Non-pigmented ciliary epithelial cell (primary cell): ENCODE results near the gene DACH1.

Experiments
- DNase-seq: peaks from one replicate; pipeline ENCODE4 v3.0.0-alpha.2; 2010; ENCODE audit warnings: low read depth

Gene DACH1

DNA sequence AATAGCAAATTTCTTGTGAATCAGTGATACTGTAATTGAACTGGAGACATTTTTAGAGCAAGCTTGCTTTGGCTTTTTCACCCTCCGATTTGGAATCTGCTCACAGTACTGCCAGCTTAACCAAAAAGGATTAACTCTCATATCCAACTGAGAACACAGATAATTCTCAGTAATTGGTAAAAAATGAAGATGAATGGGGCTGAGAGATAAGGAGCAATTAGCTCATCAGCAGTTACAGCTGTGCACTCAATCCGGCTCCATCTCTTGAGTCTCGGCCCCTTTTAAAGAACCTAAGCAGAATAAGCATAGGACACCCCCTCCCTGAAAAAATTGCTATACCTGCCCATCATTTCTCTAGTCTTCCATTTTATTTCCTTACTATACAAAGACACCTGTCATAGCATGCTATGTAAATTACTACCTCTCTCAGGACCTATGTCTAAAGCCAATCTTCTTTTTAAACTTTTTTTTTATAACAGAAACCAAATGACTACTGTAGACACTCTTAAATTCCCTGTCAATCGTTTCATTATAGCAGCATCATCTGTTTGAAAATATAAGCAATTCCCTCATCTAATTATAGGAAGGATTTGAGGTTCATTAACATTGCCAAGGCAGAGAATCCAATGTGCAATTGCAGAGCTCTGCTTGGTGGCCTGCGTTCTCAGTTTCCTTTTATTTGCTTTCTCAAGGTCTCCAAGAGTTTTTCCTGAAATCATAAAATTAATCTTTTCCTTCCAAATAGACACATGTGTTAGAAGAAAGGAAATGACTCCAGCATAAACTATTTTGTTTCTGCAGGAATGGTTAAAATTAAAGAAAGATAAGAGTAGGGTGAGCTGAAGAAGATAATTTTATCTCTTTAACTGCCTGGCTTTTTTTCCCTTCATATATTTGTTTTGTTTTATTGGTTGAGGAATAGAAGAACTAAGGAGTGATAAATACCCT, 242.1 kb downstream of the DACH1 start:
- DNase-seq, result no peak

DNA sequence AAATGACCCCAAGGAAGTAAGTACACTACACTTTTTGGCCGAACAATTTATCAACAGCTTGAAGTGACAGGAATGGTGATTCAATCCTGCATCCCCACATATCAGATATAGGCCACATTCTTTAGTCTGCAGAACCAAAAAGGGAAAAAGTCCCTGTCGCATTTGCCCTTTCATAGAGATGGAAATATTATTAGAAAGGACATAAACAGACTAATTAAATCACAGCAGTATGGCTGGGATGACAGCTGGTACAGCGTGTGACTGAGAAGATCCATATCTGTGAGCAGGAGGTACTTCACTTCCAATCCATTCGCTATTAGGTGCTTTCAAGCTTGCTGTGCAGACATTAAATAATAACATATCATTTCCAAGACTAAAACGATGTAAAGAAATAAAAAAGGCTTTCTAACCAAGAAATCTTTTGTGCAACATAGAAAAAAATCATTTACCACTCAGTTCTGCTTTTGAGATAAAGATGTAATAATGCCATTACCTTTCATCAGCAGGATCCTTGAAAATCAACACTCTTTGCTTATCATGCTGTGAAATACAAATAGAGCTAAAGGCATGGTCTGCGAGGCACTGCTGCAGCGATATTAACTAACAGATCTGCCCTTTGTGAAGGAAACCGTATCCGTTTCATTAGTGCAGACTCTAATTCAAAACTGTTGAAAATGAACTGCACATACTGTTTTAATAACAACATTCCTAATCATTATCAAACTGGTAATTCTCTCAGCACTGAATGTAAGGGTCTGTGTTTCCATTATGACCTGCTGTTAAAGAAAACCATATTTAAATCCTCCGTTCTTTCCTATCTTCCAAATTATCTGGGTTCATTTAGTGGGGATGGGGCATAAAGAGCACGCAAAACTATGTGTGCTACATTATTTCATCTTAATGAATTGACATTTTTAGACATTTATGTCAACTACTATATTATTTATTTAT, 245.6 kb downstream of the DACH1 start:
- no peak for DNase-seq

- DNase-seq, result no peak
These were observed 247.9 kb downstream of the DACH1 start for GRCh38 chr13:71619096-71619495.

DNA sequence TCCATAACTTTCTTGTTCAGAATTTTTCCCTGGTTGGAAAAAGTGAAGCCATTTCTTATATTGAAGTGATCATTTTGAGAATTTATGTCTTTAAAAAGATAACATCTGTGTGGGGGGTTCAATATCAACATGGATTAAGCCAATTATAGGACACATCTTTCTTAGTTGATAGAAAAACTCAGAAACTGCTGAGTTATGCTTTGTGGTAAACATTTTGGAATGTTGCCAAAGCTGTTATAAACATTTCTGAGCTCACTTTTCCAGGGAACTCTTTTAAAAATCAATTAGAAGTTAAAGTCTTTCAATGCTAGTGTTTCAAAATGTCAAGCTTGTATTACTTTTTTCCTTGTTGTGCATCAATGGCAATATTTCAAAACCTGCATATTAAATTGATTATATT, 248.8 kb downstream of the DACH1 start:
- no peak for DNase-seq

DNA sequence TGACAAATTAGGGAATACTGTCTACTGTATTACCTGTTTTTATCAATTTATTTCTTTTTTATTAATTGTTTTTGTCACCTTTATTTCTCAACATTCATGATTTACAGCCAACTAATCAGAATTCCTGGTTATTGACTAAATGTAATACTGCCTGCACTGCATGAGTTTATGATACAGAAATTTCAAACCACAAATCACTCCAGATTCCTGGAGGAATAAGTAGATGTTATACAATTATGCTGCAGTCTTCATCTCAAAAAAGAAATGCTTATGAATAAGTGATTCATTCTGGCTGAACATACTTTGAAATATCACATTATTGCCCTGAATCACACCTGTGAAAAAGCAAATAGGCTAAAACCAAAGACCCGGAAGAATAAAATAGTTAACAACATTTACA, 249.7 kb downstream of the DACH1 start:
- DNase-seq, result no peak

GRCh38 chr13:71613066-71613745, 253.8 kb downstream of the DACH1 start:
- no peak for DNase-seq

DNA sequence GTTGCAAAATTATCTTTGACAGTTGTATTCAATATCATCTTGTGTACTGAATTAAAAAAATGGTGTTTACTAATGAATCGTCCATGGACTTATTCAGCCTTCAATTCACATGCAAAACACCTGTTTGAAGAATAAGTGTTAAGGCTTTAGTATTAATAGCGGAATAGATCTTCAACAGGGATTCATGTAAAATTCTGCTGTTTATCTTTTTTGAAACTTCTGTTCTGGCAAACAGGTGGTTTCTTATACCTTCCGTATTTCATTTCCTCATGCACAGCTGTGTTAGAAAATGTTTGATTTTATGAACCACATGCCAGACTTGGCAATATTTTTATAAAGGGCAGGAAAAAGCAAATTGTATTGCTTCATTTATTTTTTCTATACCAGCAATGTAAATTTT, 255.7 kb downstream of the DACH1 start:
- no peak for DNase-seq

GRCh38 chr13:71610876-71611275, 256.1 kb downstream of the DACH1 start:
- DNase-seq, result no peak

GRCh38 chr13:71609271-71609670, 257.7 kb downstream of the DACH1 start:
- DNase-seq, result no peak

GRCh38 chr13:71607575-71607974, 259.4 kb downstream of the DACH1 start:
- DNase-seq, result no peak

DNA sequence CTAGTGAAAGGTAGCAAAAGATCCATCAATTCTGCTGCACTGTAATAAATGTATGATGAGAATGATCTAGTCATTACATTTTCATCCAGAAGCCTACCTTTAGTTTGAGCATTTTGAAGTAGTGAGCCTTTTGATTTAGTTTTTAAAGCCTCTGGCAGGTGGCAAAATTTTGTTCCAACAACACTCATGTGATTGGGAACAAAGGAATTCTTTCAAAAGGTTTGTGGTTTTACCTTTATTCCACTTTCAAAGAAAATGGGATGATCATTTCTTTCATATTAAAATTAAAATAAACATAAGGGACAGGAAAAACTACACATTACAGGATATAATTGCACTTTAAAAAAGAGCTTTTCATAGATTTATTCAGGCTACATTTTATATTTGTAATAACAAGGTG, 260.2 kb downstream of the DACH1 start:
- DNase-seq, result no peak

DNA sequence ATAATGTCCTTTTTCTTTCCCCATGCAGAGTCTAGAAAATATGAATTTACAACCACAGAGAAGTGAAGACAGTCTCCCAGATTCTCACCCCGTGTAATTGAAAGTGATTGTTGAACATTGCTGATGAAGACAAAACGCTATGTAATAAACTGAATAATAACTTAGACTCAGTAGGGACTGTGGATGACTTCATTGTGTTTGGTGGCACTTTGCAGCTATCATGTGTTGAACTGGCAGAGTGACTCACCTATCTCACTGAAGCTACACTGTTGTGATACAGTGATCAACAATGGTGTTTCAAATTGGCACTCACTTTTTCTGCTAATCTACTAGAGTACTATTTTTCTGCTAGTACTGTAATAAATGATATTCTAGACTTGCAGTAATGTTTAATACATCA, 261.3 kb downstream of the DACH1 start:
- DNase-seq, result no peak

GRCh38 chr13:71603255-71603654, 263.7 kb downstream of the DACH1 start:
- DNase-seq, result no peak

DNA sequence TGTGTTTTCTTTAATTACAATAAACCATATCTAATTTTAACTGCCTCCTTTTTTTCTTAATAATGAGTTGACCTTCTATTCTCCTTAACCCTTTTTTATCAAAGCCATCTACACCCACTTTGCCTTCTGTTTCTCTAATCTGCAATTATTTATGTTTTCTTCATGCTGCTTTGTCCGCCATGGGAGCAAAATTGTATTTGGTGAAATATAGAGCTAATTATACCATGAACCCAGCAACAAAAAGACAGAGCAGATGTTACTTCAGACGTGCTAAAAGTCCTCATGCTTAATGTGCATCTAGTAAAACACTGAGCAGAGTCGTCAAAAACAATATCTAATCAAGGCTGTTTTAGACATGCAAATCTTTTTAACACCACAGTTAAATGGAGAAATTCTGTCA, 264.7 kb downstream of the DACH1 start:
- no peak for DNase-seq

DNA sequence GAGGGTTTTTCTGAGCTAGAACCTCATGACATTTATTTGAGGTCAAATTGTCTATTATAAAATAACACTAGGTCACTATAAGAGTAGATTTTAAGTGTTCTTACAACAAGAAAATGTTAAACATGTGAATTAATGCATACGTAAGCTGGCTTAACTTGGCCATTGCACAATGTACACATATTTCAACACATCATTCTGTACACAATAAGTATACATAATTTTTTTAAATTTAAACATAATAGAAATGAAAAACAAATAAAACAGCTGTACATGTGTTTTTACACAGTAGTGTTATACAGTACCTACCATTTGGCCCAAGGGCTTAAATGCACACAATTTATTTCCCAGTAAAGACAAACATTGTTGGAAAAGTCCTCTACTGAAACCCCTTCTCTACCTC, 269.9 kb downstream of the DACH1 start:
- DNase-seq, result no peak

DNA sequence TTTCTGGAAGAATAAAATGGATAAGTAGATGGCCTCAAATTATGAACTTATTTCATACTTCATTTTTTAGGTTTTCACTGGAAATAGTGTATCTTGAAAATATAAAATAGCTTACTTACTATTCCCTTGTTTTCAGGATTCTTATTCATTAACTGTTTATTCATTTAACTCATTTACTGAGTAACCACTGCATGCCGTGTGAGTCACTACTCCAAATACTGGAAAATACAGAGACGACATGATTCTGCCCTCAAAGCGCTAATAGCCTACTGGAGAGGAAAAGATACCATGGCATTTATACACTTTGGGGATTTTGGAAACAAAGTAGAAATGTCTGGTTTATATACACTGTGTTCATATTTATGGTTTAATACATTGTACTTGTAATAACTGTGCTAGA, 270.9 kb downstream of the DACH1 start:
- DNase-seq, result no peak

DNA sequence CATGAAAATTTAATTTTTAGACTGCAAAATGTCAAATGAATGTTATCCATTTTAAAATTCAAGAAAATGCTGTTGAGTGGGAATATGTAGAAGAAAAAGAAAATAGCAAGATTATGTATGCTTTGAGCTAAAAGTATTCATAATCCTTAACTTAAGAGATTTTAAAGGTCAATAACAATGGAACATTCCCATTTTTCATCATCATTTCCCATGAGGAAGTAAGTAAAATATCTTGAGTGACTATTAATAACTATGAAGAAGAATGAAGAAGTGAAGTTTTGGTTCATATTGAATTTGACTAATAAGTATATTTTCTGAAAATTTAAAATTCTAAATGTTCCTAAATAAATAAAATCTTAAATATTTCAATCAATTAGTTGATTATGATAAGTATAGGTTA, 273.4 kb downstream of the DACH1 start:
- DNase-seq, result no peak

- DNase-seq, result no peak
These were observed 275.6 kb downstream of the DACH1 start for GRCh38 chr13:71591374-71591773.

- no peak for DNase-seq
These were observed 276.3 kb downstream of the DACH1 start for GRCh38 chr13:71590654-71591148.

GRCh38 chr13:71589032-71589431, 278.0 kb downstream of the DACH1 start:
- no peak for DNase-seq

DNA sequence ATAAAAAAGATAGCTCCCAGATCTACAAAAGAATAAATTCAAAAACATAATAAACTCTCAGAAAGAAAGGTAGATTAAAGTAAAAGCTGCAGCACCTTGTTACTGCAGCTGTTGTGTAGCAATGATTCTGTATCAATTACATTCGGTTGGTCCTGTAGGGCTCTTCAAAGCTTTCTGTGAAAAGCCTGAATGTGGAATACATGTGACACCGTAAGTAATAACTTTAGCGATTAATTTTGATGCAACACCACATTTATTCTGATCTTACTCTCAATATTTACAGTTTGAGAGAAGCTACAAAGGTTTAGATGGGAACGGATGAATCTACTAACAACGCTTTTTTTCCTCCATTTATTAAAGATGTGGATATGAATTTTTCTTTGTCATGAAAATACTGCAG, 279.2 kb downstream of the DACH1 start:
- DNase-seq, result no peak

DNA sequence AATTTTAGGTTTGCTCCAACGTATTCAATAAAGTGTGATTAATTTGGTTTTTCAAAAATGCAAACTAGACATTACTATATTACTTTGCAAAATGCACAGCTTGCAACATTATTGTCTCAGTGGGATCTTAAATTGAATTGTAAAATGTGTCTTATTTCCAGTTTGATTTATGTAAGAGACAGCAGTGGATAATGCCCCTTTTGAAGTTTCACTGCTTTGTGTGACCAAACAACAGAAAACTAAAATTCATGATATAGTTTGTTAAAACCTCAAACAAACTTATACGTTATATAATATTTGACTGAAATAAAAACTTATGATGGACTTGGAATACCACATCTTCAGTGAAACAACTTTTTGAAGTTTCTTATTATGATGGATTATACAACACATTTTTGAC, 279.8 kb downstream of the DACH1 start:
- no peak for DNase-seq
